ENCODE data around the gene FBLN2.

Gene FBLN2

DNA sequence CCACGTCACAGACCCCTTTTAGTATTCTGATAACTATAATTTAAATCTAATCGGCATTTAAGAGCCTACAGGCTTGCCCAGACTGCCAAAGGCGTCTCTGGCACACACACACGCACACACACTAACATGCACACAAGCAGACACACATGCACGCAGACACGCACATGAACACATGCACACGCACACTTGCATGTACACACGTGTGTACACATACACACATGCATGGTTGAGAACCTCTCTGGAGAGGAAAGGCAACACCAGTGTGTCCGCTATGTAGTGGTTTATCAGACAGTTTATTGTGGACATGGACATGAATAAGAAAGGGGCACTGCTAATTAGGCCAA, 102.1 kb downstream of the FBLN2 start:
- Histone ChIP-seq H3K4me1 (ENCODE audit: insufficient read depth, low read length) (peaks cover 16% of the 10 kb centered on the region), H3K27me3 (ENCODE audit: insufficient read depth, low read length, poor library complexity) (peaks cover 9% of the 10 kb centered on the region), H4K20me1 (ENCODE audit: insufficient read depth, low read length) (0 out of 2 replicates have a peak, but pooled peaks cover 2% of the 10 kb centered on the region), H3K9me3 (ENCODE audit: insufficient read depth, low read length, severe bottlenecking) (no peaks in the 10 kb centered on the region), H3K27ac (ENCODE audit: low read length) (no peak overlapping the region), H3K79me2 (ENCODE audit: insufficient read depth, low read length) (no peaks in the 10 kb centered on the region), H3K4me3 (ENCODE audit: low read depth in 1 of 2, low read length in 2 of 2) (no peak overlapping the region), H3K36me3 (ENCODE audit: insufficient read depth, low read length) (no peaks in the 10 kb centered on the region), H2AFZ (ENCODE audit: low read depth, low read length) (no peak overlapping the region), H3K9ac (ENCODE audit: low read depth, low read length) (no peak overlapping the region), H3K4me2 (ENCODE audit: insufficient read depth, low read length) (no peak overlapping the region)
- ATAC-seq (ENCODE audit: insufficient read depth, low read depth) (no peak), DNase-seq (no peak)
- no peak for TF ChIP-seq EZH2 (IDR thresholded peaks at IDR 0.05; ENCODE audit: borderline replicate concordance, low read depth, low read length, severe bottlenecking)
- TF ChIP-seq, protein P1, sequence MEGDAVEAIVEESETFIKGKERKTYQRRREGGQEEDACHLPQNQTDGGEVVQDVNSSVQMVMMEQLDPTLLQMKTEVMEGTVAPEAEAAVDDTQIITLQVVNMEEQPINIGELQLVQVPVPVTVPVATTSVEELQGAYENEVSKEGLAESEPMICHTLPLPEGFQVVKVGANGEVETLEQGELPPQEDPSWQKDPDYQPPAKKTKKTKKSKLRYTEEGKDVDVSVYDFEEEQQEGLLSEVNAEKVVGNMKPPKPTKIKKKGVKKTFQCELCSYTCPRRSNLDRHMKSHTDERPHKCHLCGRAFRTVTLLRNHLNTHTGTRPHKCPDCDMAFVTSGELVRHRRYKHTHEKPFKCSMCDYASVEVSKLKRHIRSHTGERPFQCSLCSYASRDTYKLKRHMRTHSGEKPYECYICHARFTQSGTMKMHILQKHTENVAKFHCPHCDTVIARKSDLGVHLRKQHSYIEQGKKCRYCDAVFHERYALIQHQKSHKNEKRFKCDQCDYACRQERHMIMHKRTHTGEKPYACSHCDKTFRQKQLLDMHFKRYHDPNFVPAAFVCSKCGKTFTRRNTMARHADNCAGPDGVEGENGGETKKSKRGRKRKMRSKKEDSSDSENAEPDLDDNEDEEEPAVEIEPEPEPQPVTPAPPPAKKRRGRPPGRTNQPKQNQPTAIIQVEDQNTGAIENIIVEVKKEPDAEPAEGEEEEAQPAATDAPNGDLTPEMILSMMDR (IDR thresholded peaks at IDR 0.05; ENCODE audit: borderline replicate concordance, extremely low read depth, low read length, poor library complexity, severe bottlenecking), result no peak

DNA sequence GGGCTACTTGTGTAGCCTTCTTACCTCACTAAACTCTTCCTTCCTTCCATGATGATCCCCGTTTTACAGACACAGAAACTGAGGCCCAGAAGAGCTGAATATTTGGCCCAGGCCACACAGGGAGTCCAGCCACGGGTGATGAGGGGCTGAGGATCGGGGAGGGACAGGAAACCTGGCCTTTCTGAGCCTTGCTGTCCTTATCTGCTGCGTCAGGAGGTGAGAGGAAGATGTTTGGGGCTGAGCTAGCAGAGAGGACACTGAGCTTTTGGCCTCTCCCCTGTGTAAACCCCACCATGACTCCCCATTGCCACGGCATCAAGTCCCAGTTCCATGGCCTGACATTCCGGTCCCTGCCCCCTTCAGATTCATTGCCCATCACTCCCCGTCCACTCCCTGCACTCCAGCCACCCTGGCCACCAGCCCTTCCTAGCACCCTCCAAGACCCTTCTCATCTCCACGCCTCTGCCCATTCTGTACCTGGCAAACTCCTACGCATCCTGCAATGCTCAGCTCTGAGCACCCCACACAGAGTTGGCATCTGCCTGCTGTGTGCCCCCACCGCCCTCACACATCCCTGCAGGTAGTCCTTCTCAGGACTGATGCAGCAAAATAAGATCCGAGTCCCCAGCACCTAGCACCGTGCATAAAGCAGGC, 103.0 kb downstream of the FBLN2 start:
- Histone ChIP-seq H2AFZ (ENCODE audit: low read depth, low read length) (no peak overlapping the region), H3K27me3 (ENCODE audit: insufficient read depth, low read length, poor library complexity) (peaks cover 9% of the 10 kb centered on the region), H3K27ac (ENCODE audit: low read length) (no peak overlapping the region), H3K36me3 (ENCODE audit: insufficient read depth, low read length) (no peaks in the 10 kb centered on the region), H3K9ac (ENCODE audit: low read depth, low read length) (no peak overlapping the region), H4K20me1 (ENCODE audit: insufficient read depth, low read length) (0 out of 2 replicates have a peak, but pooled peaks cover 2% of the 10 kb centered on the region), H3K9me3 (ENCODE audit: insufficient read depth, low read length, severe bottlenecking) (no peaks in the 10 kb centered on the region), H3K4me1 (ENCODE audit: insufficient read depth, low read length) (peaks cover 16% of the 10 kb centered on the region), H3K4me2 (ENCODE audit: insufficient read depth, low read length) (no peak overlapping the region), H3K79me2 (ENCODE audit: insufficient read depth, low read length) (no peaks in the 10 kb centered on the region), H3K4me3 (ENCODE audit: low read depth in 1 of 2, low read length in 2 of 2) (no peak overlapping the region)
- TF ChIP-seq, protein P1 (IDR thresholded peaks at IDR 0.05; ENCODE audit: borderline replicate concordance, extremely low read depth, low read length, poor library complexity, severe bottlenecking), result no peak
- DNase-seq (no peak), ATAC-seq (ENCODE audit: insufficient read depth, low read depth) (no peak)

DNA sequence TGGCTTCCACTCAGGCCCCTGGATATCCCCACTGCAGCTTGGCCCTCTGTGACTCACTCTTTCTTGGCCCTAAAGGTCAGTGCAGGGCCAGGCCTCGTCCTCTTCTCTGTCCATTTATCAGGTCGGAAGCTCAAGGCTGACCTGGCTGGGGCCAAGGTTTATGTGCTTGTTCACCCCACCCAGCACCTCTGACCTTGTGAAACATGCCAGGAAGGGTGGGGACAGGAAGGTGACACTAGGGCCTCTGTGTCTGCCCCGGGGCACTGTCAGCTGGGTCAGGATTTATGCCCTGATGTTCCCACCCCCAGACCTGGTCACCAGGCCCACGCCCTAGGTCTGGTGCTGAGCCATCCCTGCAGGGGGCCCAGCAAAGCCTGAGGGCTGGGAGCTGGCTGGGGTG, 103.8 kb downstream of the FBLN2 start:
- Histone ChIP-seq H3K9ac (ENCODE audit: low read depth, low read length) (no peak overlapping the region), H4K20me1 (ENCODE audit: insufficient read depth, low read length) (0 out of 2 replicates have a peak, but pooled peaks cover 2% of the 10 kb centered on the region), H3K79me2 (ENCODE audit: insufficient read depth, low read length) (no peaks in the 10 kb centered on the region), H3K36me3 (ENCODE audit: insufficient read depth, low read length) (no peaks in the 10 kb centered on the region), H3K27ac (ENCODE audit: low read length) (no peak overlapping the region), H3K4me2 (ENCODE audit: insufficient read depth, low read length) (no peak overlapping the region), H3K4me1 (ENCODE audit: insufficient read depth, low read length) (peaks cover 16% of the 10 kb centered on the region), H2AFZ (ENCODE audit: low read depth, low read length) (no peak overlapping the region), H3K4me3 (ENCODE audit: low read depth in 1 of 2, low read length in 2 of 2) (no peak overlapping the region), H3K27me3 (ENCODE audit: insufficient read depth, low read length, poor library complexity) (peaks cover 3% of the 10 kb centered on the region), H3K9me3 (ENCODE audit: insufficient read depth, low read length, severe bottlenecking) (no peaks in the 10 kb centered on the region)
- TF ChIP-seq, protein P1 (IDR thresholded peaks at IDR 0.05; ENCODE audit: borderline replicate concordance, extremely low read depth, low read length, poor library complexity, severe bottlenecking), result no peak
- no peak for TF ChIP-seq EZH2 (IDR thresholded peaks at IDR 0.05; ENCODE audit: borderline replicate concordance, low read depth, low read length, severe bottlenecking)
- ATAC-seq (ENCODE audit: insufficient read depth, low read depth), result no peak
- DNase-seq, result no peak
